Fibroblast of pulmonary artery (primary cell): ENCODE measurements around the gene SLC25A21.
A peak's percentile ranks its signal among the peaks of the same experiment; 100 is the strongest.

Experiments used
- DNase-seq: peaks from one replicate; pipeline ENCODE4 v3.0.0-alpha.2; 2010; ENCODE audit warnings: low read depth
- H3K4me3 ChIP-seq: replicated peaks from 2 replicates; pipeline ENCODE4 v1.5.1; 2011; ENCODE audit warnings: low read depth, mild to moderate bottlenecking, control low read depth, low read length, moderate library complexity
- CTCF ChIP-seq: IDR thresholded peaks from 2 replicates; pipeline ENCODE4 v1.5.1; 2011; ENCODE audit warnings: mild to moderate bottlenecking, control low read depth, low read length, inconsistent platforms; ENCODE audit errors: missing control alignments

Gene SLC25A21

GRCh38 chr14:36975834-36976233 is 196.6 kb downstream of the SLC25A21 start:
- no peak for TF ChIP-seq CTCF
- DNase-seq: no peak
- H3K4me3 ChIP-seq: no peak overlapping the region

DNA sequence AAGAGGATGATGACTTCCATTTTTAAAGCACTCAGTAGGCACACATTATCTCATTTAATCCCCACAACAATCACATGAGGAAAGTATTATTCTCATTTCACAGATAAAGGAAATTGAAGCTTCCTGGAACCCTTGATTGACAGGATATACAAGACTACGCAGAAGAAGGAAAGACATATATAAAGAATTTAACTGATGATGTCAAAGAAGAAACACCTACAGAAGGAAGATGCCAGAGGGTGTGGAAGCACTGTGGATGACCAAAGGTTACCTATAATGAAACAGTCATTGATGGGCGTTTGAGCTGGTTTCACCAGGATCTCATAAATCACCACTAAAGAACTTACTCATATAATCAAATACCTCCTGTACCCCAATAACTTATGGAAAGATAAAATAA is 197.4 kb downstream of the SLC25A21 start:
- no peak for TF ChIP-seq CTCF
- H3K4me3 ChIP-seq: no peak overlapping the region
- DNase-seq: no peak

- no peak overlapping the region for H3K4me3 ChIP-seq
- no peak for TF ChIP-seq CTCF
- peak; percentile 35 for DNase-seq
Measured at GRCh38 chr14:36973806-36974442, 198.5 kb downstream of the SLC25A21 start.

DNA sequence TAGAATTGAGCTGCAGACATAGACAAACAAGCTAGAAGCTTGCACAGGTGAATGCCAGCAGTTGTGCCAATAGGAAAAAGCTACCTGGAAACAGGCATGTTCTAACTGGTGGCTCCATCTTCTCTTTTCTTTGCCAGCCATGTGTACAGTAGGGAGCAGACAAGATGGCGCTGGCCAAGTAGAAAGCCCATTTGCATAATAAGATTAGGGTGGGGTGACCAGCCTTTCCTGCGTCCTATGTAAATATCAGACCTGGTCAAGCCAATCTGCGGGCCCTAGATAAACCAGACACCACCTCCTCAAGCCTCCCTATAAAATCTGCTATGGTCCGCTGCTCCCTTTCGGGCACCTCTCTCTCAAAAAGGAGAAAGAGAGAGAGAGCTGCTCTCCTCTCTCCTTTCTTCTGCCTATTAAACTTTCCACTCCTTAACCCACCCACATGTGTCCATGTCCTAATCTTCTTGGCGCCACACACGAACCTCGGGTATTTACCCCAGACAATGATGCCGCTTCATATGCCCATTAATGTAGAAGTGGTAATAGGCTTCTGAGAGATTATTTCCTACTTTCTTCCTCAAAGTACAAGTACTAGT is 201.0 kb downstream of the SLC25A21 start:
- TF ChIP-seq CTCF: no peak

GRCh38 chr14:36967892-36968555 is 204.4 kb downstream of the SLC25A21 start:
- no peak for DNase-seq
- no peak for TF ChIP-seq CTCF
- H3K4me3 ChIP-seq: no peak overlapping the region

More for the DNA sequence above, 201.0 kb downstream of the SLC25A21 start:
- no peak for DNase-seq
- H3K4me3 ChIP-seq: no peak overlapping the region

DNA sequence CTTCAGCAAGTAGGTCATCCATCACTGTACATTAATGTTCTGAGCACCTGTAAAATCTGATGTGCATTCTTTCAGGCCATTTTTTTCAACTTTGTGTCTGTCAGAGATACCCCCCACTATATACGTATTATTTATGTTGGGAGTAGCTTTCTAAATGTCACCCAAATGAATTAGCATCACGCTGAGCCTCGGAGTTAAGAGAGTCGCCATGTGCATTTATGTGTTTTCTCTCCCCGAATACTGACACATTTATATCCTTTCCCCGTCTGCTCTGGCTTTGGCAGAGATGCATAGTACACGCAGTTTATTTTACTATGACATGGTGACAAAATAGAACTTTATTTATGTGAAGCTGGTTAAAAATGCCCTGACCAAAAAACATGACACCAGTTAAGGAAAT is 216.4 kb downstream of the SLC25A21 start:
- no peak for DNase-seq
- TF ChIP-seq CTCF: no peak

DNA sequence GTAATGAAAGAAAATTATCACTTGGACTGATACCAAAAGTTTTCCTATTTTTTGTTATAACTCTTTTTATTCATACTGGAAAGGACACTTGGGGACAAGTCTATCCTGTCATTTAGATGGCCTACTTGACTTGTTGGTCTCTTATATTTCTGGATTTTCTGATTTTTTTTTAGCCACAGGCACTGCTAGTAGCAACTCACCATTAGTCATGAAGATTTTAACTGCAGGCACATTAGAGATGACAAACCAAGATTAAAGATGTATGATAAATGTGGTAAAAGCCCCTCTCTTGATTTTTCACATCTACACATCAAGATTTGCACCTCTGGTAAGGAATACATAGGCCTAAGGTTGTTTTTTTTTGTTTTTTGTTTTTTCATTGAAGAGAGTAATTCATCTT is 217.0 kb downstream of the SLC25A21 start:
- no peak for TF ChIP-seq CTCF
- no peak for DNase-seq
- no peak overlapping the region for H3K4me3 ChIP-seq

More for the DNA sequence above, 216.4 kb downstream of the SLC25A21 start:
- no peak overlapping the region for H3K4me3 ChIP-seq
